T-helper 9 cell (primary cell): ENCODE measurements around the gene KSR2.
"Not testable (repeated sequence)": the region's sequence is repeated elsewhere in the genome, so short reads cannot be mapped to it uniquely, and the experiment has no call there.

Experiments
- DNase-seq: peaks from one replicate; pipeline ENCODE4 v3.0.0-alpha.2; 2020
- total RNA-seq, 2 donors: gene quantifications; one replicate each; lab custom pipeline; 2026; lab: John Stamatoyannopoulos, UW

KSR2 gene
- total RNA-seq: 0 to 0.35 reads per million in 2 donors

- peak; percentile 2 for DNase-seq
These were observed at the start of gene KSR2 for GRCh38 chr12:117968826-117969659. KSR2 (minus strand) TSS chr12:117968990; CDS start chr12:117968255, 735 bp downstream.

GRCh38 chr12:118017926-118018325 is 49.1 kb upstream of the KSR2 start:
- DNase-seq: no peak

- DNase-seq: peak; percentile 99
These were observed 47.9 kb upstream of the KSR2 start, which contains the start of gene RFC5 for GRCh38 chr12:118016424-118017264. RFC5 (plus strand) TSS chr12:118016703; CDS start chr12:118016828, 125 bp downstream.

- no peak for DNase-seq
These were observed 47.2 kb upstream of the KSR2 start for GRCh38 chr12:118015944-118016343.

- DNase-seq: no peak
These were observed 46.5 kb upstream of the KSR2 start for GRCh38 chr12:118015306-118015705.

GRCh38 chr12:118013283-118013682 is 44.5 kb upstream of the KSR2 start:
- DNase-seq: no peak

GRCh38 chr12:118011961-118012360 is 43.2 kb upstream of the KSR2 start:
- DNase-seq: no peak

- DNase-seq: no peak
These were observed 42.6 kb upstream of the KSR2 start for GRCh38 chr12:118011377-118011776.

GRCh38 chr12:118010903-118011302 is 42.1 kb upstream of the KSR2 start:
- no peak for DNase-seq

GRCh38 chr12:117999806-118000205 is 31.0 kb upstream of the KSR2 start:
- not testable (repeated sequence) for DNase-seq

GRCh38 chr12:117998719-117999118 is 29.9 kb upstream of the KSR2 start:
- DNase-seq: no peak

- DNase-seq: no peak
These were observed 26.0 kb upstream of the KSR2 start for GRCh38 chr12:117994551-117995438.

GRCh38 chr12:117986705-117987469 is 18.1 kb upstream of the KSR2 start:
- DNase-seq: no peak

- no peak for DNase-seq
These were observed 16.4 kb upstream of the KSR2 start for GRCh38 chr12:117985182-117985581.

GRCh38 chr12:117981267-117981666 is 12.5 kb upstream of the KSR2 start:
- DNase-seq: no peak

GRCh38 chr12:117980616-117981015 is 11.8 kb upstream of the KSR2 start:
- DNase-seq: no peak

- no peak for DNase-seq
These were observed 8.6 kb upstream of the KSR2 start for GRCh38 chr12:117977373-117977772.

GRCh38 chr12:117975006-117975405 is 6.2 kb upstream of the KSR2 start:
- no peak for DNase-seq

GRCh38 chr12:117972301-117972700 is 3.5 kb upstream of the KSR2 start:
- DNase-seq: no peak

GRCh38 chr12:117970334-117970733 is 1.5 kb upstream of the KSR2 start:
- no peak for DNase-seq

- DNase-seq: no peak
These were observed 520 bp downstream of the KSR2 start for GRCh38 chr12:117968151-117968789.
